Measurements from ENCODE around the gene ALG1.
"Not testable (repeated sequence)": the region's sequence is repeated elsewhere in the genome, so short reads cannot be mapped to it uniquely, and the experiment has no call there.

The ALG1 gene

DNA sequence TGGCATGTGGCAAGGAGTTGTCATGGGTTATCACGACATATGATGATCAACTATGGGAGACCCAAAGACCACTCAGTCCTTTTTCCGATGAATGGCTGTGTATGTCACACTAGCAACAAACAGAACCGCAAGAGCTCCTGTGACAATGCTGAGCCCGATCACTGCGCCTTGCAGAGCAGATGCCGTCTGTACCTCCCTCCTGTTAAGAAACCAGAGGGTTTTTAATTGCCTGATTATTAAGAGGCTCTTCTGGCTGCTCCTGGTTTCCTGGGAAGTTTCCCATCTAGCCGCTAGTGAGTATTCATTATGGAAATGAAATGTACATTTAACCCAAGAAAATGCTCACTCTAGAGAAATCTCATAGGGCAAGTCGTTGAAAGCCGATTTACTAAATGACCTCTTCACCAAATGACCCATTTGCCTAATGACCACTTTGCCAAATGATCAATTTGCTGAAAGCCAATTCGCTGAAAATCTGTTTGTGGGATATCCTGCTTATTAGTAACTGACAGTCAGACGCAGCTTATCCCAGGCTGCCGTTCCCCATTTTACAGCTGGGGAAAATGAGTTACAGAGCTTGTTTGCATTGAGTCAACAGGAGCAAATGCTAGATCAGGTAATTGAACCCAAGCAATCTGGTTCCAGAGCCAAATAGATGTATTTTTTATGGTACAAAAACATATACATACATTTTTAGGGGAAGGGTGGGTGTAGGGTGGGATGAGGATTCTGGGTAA, 31.8 kb downstream of the ALG1 start:
- not testable (repeated sequence) for DNase-seq

DNA sequence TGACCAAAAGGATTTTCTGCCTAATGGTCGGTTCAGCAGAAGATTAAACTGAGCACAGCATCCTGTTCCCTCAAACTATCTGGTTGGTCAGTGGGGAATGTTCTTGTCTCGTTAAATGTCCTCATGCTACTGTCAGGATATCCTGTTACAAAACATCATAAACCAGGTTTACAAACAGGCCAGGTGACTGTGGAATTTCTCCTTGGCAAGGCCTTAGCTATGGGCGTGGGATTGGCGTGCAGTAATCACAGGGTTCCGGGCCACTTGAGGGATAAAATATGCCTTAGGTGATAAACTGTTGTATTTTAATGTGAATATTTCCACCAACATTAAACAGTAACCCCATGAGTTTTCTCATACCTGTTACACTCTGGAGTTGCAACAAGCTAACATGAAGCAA, 33.4 kb downstream of the ALG1 start:
- DNase-seq = not testable (repeated sequence)

DNA sequence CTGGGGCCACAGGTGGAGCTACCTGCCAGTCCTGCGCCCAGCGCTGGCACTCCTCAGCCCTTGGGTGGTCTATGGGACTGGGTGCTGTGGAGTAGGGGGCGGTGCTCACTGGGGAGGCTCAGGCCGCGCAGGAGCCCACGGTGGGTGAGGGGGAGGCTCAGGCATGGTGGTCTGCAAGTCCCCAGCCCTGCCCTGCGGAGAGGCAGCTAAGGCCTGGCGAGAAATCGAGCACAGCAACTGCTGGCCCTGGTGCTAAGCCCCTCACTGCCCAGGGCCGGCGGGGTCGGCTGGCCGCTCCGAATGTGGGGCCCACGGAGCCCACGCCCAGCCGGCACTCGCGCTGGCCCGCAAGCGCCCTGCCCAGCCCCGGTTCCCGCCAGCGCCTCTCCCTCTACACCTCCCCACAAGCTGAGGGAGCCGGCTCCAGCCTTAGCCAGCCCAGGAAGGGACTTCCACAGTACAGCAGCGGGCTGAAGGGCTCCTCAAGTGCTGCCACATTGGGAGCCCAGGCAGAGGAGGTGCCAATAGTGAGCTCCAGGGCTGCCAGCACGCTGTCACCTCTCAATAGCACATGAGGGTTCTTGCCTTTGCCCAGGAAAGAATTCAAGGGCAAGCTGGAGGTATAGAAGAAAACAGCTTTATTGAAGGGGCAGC, 37.0 kb downstream of the ALG1 start:
- DNase-seq = no peak

DNA sequence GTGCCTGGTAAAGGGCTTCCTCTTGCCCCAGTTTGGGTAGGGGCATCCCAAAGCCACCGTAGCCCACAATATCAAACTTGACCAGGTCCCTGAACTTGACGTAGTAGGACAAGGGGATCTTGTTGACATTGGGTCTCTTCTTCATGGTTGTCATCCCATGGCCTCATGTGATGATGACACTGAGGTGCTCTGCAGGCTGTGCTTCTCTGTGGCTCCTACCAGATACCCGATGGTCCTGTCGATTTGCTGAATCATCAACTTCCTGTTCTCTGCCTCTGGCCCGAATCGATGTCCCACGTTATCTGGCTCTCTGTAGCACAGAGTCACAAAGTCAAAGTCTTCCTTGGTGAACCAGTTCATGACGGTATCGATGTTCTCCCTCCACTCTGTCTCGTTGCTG, 39.3 kb downstream of the ALG1 start:
- not testable (repeated sequence) for DNase-seq

DNA sequence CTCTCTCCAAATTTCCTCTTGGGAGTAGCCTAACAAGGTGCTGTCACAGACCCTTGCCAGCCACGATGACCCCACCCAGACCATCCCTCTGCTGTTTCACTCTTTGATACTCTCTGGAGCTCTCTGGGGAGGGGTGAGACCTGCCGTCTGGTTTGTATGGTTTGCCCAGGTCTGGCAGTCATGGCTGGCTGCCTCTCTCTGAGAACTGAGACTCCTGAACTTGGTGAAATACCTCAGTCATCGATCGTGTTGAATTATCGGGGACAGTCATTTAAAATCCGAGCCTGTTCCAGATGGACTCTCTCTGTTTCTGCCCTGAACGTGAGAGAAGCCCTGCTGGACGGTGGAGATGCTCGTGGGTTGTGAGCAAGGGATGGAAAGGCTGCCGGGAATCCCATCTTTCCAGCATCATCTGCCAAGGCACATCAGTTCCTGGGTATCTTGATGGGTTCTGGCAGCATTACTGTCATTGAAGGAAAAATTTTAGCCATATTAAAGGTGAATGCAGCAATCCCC, 45.2 kb downstream of the ALG1 start:
- not testable (repeated sequence) for DNase-seq

DNA sequence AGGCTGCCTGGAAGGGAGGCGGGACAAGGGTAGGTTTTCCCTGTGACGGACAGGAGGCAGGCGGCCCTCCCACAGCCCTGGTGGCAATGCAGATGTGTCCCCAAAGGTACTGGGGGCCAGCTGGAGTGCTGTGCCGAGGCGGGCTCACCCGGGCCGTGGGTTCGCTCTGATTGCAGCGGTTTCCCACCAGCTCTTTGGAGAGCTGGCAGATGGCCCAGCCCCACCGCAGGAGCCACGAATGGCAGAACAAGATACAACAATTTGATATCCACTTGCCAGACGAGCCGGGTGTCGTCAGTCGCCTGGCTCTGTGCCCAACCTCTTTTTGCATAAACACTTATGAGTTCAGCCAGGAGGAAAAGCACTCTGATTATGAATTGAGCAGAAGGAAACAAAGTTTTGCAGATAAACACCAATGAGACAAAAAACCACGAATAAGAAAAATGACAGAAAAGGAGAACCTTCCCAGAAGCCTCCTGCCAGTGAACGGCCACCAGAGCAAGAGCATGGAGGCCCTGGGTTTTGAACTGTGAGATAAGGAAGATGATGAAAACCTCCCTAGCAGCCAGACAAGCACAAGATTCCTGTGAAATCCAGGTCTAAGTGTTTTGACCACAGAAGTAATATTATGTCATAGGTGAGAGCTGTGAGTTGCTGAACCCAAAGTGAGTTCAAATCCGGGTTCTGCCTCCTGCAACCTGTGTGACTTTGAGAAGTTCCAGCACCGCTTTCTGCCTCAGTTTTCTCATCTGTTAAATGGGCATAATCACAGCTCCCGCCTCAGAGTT, 45.9 kb downstream of the ALG1 start:
- DNase-seq = peak; percentile 44

DNA sequence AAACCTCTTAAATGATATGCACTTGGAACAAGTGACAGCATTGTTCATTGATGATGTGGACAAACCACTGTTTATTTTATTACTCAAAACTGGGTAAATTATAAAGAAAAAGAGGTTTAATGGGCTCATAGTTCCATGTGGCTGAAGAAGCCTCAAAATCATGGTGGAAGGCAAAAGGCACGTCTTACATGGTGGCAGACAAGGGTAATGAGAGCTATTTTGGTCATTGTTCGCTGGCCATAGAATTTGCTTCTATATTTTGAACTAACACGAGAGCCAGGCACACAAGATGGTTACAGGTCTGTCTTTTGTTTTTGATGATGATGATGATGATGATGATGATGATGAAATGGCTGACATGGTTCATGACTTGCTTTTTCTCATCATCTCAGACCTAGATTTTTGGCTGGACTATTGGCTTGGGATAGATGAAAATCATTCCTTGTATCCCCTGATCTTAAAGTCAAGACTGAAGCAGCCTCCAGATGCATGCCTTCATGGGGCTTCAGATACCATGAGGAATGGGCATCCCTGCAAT, 59.9 kb downstream of the ALG1 start:
- DNase-seq = not testable (repeated sequence)

DNA sequence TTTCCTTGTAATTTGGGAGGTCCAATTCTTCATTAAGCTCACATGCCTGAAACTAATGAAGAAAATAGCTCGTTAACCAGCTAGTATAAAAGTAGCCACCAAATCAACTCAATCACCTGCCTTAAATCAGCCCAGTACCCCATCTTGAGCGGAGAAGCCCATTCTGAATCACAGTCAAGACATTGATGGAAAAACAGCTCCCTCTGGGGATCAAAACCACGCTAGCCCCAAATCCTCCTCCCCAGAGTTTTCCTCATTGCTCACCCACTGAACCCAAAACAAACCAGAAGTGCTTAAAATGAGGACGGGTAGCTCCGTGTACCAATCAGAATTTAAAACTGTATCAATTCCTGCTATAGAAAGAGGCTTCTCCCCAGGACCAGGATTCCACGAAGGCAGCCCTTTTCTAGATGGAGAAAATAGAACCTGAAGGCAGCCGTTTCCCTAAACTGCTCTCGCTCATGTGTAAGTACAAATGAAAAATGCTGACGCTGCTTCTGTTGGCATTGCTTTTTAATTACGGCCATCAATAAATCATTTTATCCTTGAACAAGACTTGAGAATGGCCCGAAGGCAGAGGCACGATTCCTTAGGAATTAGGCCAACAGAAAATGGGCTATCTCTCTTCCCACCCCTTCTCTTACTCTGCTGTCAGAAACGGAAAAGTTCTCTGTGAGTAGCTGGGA, 61.4 kb downstream of the ALG1 start:
- not testable (repeated sequence) for DNase-seq

DNA sequence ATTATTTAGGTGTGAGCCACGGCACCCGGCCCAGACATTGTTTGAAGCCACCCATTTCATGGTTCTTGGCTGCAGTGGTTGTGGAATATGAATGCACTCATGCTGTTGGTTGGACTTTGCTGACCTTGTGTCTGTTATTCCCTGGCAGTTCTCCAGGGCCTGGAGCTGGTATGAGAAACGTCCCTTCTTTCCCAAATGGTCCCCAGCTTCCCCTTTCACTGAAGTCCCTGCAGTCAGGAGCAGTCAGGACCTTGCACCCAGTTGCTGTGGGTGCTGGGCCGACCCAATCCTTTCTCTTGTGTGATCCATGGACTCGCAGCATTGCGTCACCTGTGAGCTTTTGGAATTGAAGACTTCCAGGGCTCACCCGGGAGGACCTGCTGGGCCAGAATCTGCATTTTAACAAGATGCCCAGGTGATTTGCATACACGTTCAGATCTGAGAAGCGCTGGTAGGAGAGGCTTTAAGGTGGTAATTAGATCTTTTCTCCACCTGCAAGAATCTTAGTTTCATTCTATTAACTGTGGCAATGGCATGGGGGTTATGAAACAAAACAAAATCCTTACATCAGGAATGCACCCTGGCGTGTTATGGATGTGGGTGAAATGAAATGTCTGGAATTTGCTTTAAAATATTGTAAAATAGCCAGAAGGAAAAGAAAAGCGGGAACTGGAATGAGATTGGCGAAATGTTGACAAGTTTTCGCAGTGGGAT, 63.3 kb downstream of the ALG1 start:
- not testable (repeated sequence) for DNase-seq

Data from activated effector memory CD4-positive, alpha-beta T cell treated with Interleukin-2 at 50 U/mL for 16 hours (primary cell).